K562 (cell line): ENCODE results near the gene CCDC71L. TPM values are rescaled to one million over a fixed set of nuclear protein-coding genes. Genes with fewer than 3 reads are reported as not detected.

Experiments
- ATAC-seq: fragments of 200-7000 bp; cut with Tn5 transposase; 3 replicates; pipeline ENCODE4 v1.9.1; 2020; ENCODE audit warnings: moderate library complexity
- BruUV-seq: library from RNA; stranded (reverse); fragments of 400-500 nt; replicated peaks from 2 replicates; lab custom pipeline; 2021; lab: Mats Ljungman, UMichigan
- CTCF ChIA-PET: fragments of 300-600 bp; formaldehyde crosslinking; extraction: SDS; loops from one replicate; lab custom pipeline; 2021; ENCODE audit warnings: low intra/inter-chr PET ratio; lab: Yijun Ruan, JAX
- POLR2A ChIA-PET: fragments of 300-600, 350-650 bp; sonication (Branson Sonifier 250); formaldehyde crosslinking; extraction: SDS; loops from one replicate; lab custom pipeline; 2021; ENCODE audit warnings: antibody characterized with exemption, inconsistent platforms; lab: Yijun Ruan, JAX
- DNase-seq, 4 experiments: peaks; one replicate each; pipeline versions ENCODE4 v3.0.0 to v3.0.0-alpha.2; 2011 to 2018; ENCODE audit warnings: low spot score in 3 of 4, mixed read lengths in 3 of 4; ENCODE audit errors: extremely low read depth in 1 of 4
- FAIRE-seq: peaks from 2 replicates; lab custom pipeline; 2011; peaks lifted over from hg19 to GRCh38; lab: Jason Lieb, UNC
- H2AFZ ChIP-seq: 2 replicates; pipeline ENCODE4 v1.6.0; 2011; ENCODE audit warnings: low read depth, low read length, control low read depth, inconsistent platforms
- H3K27ac ChIP-seq: fragments of 200-600 bp; 3 replicates; pipeline ENCODE4 v1.8.0; 2011; ENCODE audit warnings: low read depth, mild to moderate bottlenecking, control low read depth, inconsistent platforms, low read length, moderate library complexity, mixed read lengths; ENCODE audit errors: extremely low read depth
- H3K27me3 ChIP-seq, 2 experiments: fragments of 300-600 bp in 1 of 2; 2 replicates in 1 of 2; 3 replicates in 1 of 2; pipeline versions ENCODE4 v1.6.0 to v1.8.0; 2011; ENCODE audit warnings: inconsistent platforms in 2 of 2, low read length in 2 of 2, mild to moderate bottlenecking in 1 of 2, mixed read lengths in 1 of 2, moderate library complexity in 1 of 2; ENCODE audit not compliant: control insufficient read depth in 2 of 2, insufficient read depth in 2 of 2
- H3K36me3 ChIP-seq: fragments of 300-600 bp; 3 replicates; pipeline ENCODE4 v1.8.0; 2011; ENCODE audit warnings: mild to moderate bottlenecking, low read length, inconsistent platforms; ENCODE audit not compliant: control insufficient read depth, insufficient read depth
- H3K4me1 ChIP-seq, 2 experiments: fragments of 200-600 bp in 1 of 2; replicated peaks in 1 of 2; 2 replicates in 1 of 2; 3 replicates in 1 of 2; pipeline versions ENCODE4 v1.5.1 to v1.8.0; 2011; ENCODE audit warnings: inconsistent platforms in 2 of 2, low read length in 2 of 2, mild to moderate bottlenecking in 1 of 2, mixed read lengths in 1 of 2, moderate library complexity in 1 of 2; ENCODE audit not compliant: control insufficient read depth in 2 of 2, insufficient read depth in 2 of 2
- H3K4me2 ChIP-seq: 2 replicates; pipeline ENCODE4 v1.6.1; 2011; ENCODE audit warnings: low read length, control low read depth, inconsistent platforms, mixed read lengths; ENCODE audit not compliant: insufficient read depth
- H3K4me3 ChIP-seq: fragments of 200-600 bp; sonication (generic), shearing (Covaris generic); 2 replicates; pipeline ENCODE4 v1.5.1; 2016; ENCODE audit warnings: control low read depth, inconsistent platforms
- H3K79me2 ChIP-seq: fragments of 200-600 bp; 3 replicates; pipeline ENCODE4 v1.8.0; 2011; ENCODE audit warnings: low read length, inconsistent platforms; ENCODE audit not compliant: control insufficient read depth, insufficient read depth
- H3K9ac ChIP-seq, 2 experiments: 2 replicates each; pipeline versions ENCODE4 v1.6.0 to v1.6.1; 2011; ENCODE audit warnings: low read depth in 2 of 2, low read length in 2 of 2, control low read depth in 1 of 2, inconsistent platforms in 1 of 2, mild to moderate bottlenecking in 1 of 2, mixed read lengths in 1 of 2; ENCODE audit not compliant: insufficient read depth in 1 of 2
- H3K9me1 ChIP-seq: one replicate; pipeline ENCODE4 v1.6.0; 2011; ENCODE audit warnings: inconsistent platforms, mild to moderate bottlenecking, low read length, moderate library complexity; ENCODE audit not compliant: control insufficient read depth, insufficient read depth
- H3K9me3 ChIP-seq: replicated peaks from 2 replicates; pipeline ENCODE4 v1.5.1; 2011; ENCODE audit warnings: low read depth, low read length, inconsistent platforms; ENCODE audit not compliant: control insufficient read depth, insufficient read depth
- H4K20me1 ChIP-seq: replicated peaks from 2 replicates; pipeline ENCODE4 v1.6.1; 2011; ENCODE audit warnings: low read length, inconsistent platforms, mixed read lengths; ENCODE audit not compliant: control insufficient read depth, insufficient read depth
- E2F8 ChIP-seq: fragments of 450-650 bp; IDR thresholded peaks from 2 replicates; pipeline ENCODE4 v1.7.1; 2018; ENCODE audit warnings: mild to moderate bottlenecking, low read depth; ENCODE audit not compliant: partially characterized antibody
- HMBOX1 ChIP-seq: sonication (generic); IDR thresholded peaks from 2 replicates; pipeline ENCODE4 v1.6.1; 2016
- ZHX1 ChIP-seq: fragments of 150-350 bp; conservative IDR thresholded peaks from 2 replicates; pipeline ENCODE4 v1.6.1; 2014; ENCODE audit warnings: low read length
- ZNF217 ChIP-seq: sonication (generic); formaldehyde crosslinking; IDR thresholded peaks from 2 replicates; pipeline ENCODE4 v1.8.0; 2022; ENCODE audit warnings: mild to moderate bottlenecking, missing genetic modification reagents
- ZNF316 ChIP-seq: fragments of 450-650 bp; IDR thresholded peaks from 2 replicates; pipeline ENCODE4 v1.6.1; 2016
- WGBS: fragments of 100-300 bp; shearing (Covaris generic); methylation state at CpG from one replicate; pipeline ENCODE4 v1.1.6; 2016; ENCODE audit warnings: low coverage, mixed read lengths; ENCODE audit not compliant: insufficient coverage; ENCODE audit errors: missing lambda C conversion rate; 5-methylcytosine and 5-hydroxymethylcytosine counted together
- in situ Hi-C: fragments of 300-500 bp; cut with MboI; formaldehyde crosslinking; loops from 4 replicates; pipeline ENCODE4 v1.15.0; 2018; ENCODE audit warnings: inconsistent platforms, mixed read lengths
- intact Hi-C: fragments of 100-400 bp; cut with micrococcal nuclease; formaldehyde crosslinking; loops from 2 replicates; pipeline ENCODE4 v1.14.2; 2022
- polyA plus RNA-seq, 8 experiments: library from polyadenylated mRNA; depleted of rRNA in 4 of 8; stranded (reverse) in 5 of 8; unstranded in 3 of 8; fragments of >200 nt; fragmentation: Nextera tagmentation in 2 of 8; fragmentation: Illumina TruSeq in 1 of 8; extraction: Ambion mirVana in 2 of 8; extraction: Trizol in 1 of 8; gene quantifications; 2 replicates each; pipeline versions ENCODE4 v1.2.1 to v1.2.3, GENCODE V29; 2011 to 2014; ENCODE audit warnings: inconsistent platforms in 1 of 8, missing spikeins in 1 of 8
- total RNA-seq, 7 experiments: library from RNA; depleted of rRNA in 6 of 7; stranded (reverse); fragments of >200 nt in 6 of 7; fragmentation: Illumina TruSeq in 2 of 7; extraction: Trizol in 2 of 7; gene quantifications; 2 replicates each; pipeline versions ENCODE4 v1.2.1 to v1.2.3, GENCODE V29; 2011 to 2021; ENCODE audit warnings: low replicate concordance in 1 of 7

CCDC71L gene
- total and polyA plus RNA-seq, 9 of the 15 experiments (the other 6 are each of a cell fraction or from before 2014, with no cell fraction given) = 5.7 to 108 (median 25.4) TPM

GRCh38 chr7:106671160-106671559, 10.2 kb upstream of the CCDC71L start (continued):
- TF ChIP-seq E2F8 (no peak), ZHX1 (no peak)

- in situ Hi-C loops = loop anchor here (5.0 kb wide), 1 partner anchor 63 kb away; no protein-coding TSS in a partner anchor
- H3K9me1 ChIP-seq = no peaks in the 10 kb centered on the region
- H3K4me2 ChIP-seq = no peak overlapping the region
- H3K36me3 ChIP-seq = no peaks in the 10 kb centered on the region
- no peak overlapping the region for H3K4me3 ChIP-seq
- H3K9ac ChIP-seq = no peak overlapping the region
- H3K27ac ChIP-seq = no peak overlapping the region
- DNase-seq (no peak), FAIRE-seq (no peak), ATAC-seq (peak; percentile 42; the same call in 2 of the 3 replicates)
- H2AFZ ChIP-seq = peak overlapping the region; percentile 6; the same call in 1 of the 2 replicates
- ChIA-PET CTCF (no interaction called here), POLR2A (interaction anchor here (0.7 to 1.3 kb wide), 2 partner anchors 10 to 365 kb away, joined by 3 to 9 read pairs; no protein-coding TSS in a partner anchor)
- H3K79me2 ChIP-seq = no peaks in the 10 kb centered on the region
- TF ChIP-seq ZNF316 (0 out of 2 replicates have a peak, but pooled peaks have one; percentile 30), ZNF217 (CRISPR knock-in tag) (no peak), HMBOX1 (peak; percentile 38; the same call in 1 of the 2 replicates)
- peaks cover 0 to 2% of the 10 kb centered on the region in 2 experiments; a peak in 2 of 5 replicates for H3K4me1 ChIP-seq
- 57% methylated on average over 6 of the region's 6 CpGs for WGBS
- no peaks in the 10 kb centered on the region for H3K9me3 ChIP-seq
- no TSS peak for BruUV-seq
- intact Hi-C loops = loop anchor here (2.0 kb wide), 1 partner anchor 64 kb away; no protein-coding TSS in a partner anchor
- H3K27me3 ChIP-seq = no peaks in the 10 kb centered on the region
- no peaks in the 10 kb centered on the region for H4K20me1 ChIP-seq
Measured at GRCh38 chr7:106668861-106669524, 8.0 kb upstream of the CCDC71L start.
